ENCODE data around the gene ZFYVE16. TPM values are rescaled to one million over a fixed set of nuclear protein-coding genes. Genes with fewer than 3 reads are reported as not detected.

Gene ZFYVE16
- total and polyA plus RNA-seq, 2 of the 13 experiments (the other 11 are each of a cell fraction or from before 2014, with no cell fraction given): 9.3 to 33.3 TPM

DNA sequence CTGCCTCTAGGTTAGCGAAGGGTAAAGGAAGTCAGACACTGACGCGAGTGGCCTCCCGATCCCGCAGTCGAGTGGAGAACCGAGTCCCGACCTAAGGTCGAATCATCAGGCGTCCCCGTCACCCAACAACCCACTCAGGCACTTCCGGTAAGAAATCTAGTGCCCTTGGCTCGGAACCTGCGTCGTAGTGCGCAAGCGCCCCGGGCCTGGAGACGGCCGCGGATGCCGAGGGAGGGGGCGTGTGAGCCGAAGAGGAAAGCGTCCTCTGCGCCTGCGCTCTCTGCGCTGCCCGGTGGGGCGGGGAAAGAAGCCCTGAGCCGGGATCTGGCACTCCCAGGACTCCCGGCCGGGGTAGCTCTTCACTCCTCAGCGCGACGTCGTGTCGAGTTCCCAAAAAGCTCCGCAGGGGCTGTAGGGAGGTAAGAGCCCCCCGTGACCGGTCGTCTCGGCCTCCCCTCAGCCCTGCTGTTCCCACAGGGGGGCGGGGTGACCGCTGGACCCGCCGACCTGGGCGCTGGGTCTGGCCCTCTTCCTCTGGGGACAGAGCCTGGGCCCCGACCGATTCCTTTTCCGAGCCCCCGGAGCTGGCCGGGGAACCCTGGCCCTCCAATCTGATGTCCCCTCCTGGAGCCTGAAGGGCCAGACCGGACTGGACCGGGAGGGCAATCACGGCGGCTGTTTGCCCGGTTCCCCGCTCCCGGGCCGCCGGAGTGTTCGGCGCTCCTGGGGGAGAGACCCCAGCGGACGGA is at the start of gene ZFYVE16 (continued):
- TF ChIP-seq TFDP2 (CRISPR knock-in tag; IDR thresholded peaks at IDR 0.05) (0 out of 2 replicates have a peak, but pooled peaks have one; percentile 21), NCOA5 (CRISPR knock-in tag; IDR thresholded peaks at IDR 0.05) (no peak), ZNF724P (CRISPR knock-in tag; IDR thresholded peaks at IDR 0.05; ENCODE audit: borderline replicate concordance) (no peak), ZNF839 (CRISPR knock-in tag; IDR thresholded peaks at IDR 0.05; ENCODE audit: borderline replicate concordance) (no peak), AKAP8 (CRISPR knock-in tag; IDR thresholded peaks at IDR 0.05) (peak; percentile 77; the same call in 1 of the 2 replicates), MEF2D (CRISPR knock-in tag; IDR thresholded peaks at IDR 0.05) (0 out of 2 replicates have a peak, but pooled peaks have one; percentile 38), RFX3 (CRISPR knock-in tag; IDR thresholded peaks at IDR 0.05) (no peak), ZNF10 (CRISPR knock-in tag; IDR thresholded peaks at IDR 0.05; ENCODE audit: borderline replicate concordance, low read depth) (no peak), ZNF446 (CRISPR knock-in tag; IDR thresholded peaks at IDR 0.05) (0 out of 2 replicates have a peak, but pooled peaks have one; percentile 78), ZNF713 (CRISPR knock-in tag; IDR thresholded peaks at IDR 0.05) (no peak), NRL (CRISPR knock-in tag; IDR thresholded peaks at IDR 0.05; ENCODE audit: borderline replicate concordance) (peak; percentile 85; the same call in 1 of the 2 replicates), ZNF24 (IDR thresholded peaks at IDR 0.05) (no peak), ZBTB4 (CRISPR knock-in tag; IDR thresholded peaks at IDR 0.05; ENCODE audit: borderline replicate concordance) (no peak), KMT2B (CRISPR knock-in tag; IDR thresholded peaks at IDR 0.05) (0 out of 2 replicates have a peak, but pooled peaks have one; percentile 53), ZNF879 (CRISPR knock-in tag; IDR thresholded peaks at IDR 0.05) (no peak), ARID2 (CRISPR knock-in tag; IDR thresholded peaks at IDR 0.05; ENCODE audit: borderline replicate concordance) (no peak), NONO (IDR thresholded peaks at IDR 0.05) (no peak), NONO (CRISPR knock-in tag; conservative IDR thresholded peaks at IDR 0.05) (peak; percentile 48; the same call in 1 of the 2 replicates), ZNF207 (IDR thresholded peaks at IDR 0.05; ENCODE audit: borderline replicate concordance) (no peak), ZBTB8A (CRISPR knock-in tag; IDR thresholded peaks at IDR 0.05; ENCODE audit: borderline replicate concordance, low read depth) (no peak), ATF5 (CRISPR knock-in tag; IDR thresholded peaks at IDR 0.05; ENCODE audit: low read depth) (no peak)
- TF ChIP-seq, protein P1, sequence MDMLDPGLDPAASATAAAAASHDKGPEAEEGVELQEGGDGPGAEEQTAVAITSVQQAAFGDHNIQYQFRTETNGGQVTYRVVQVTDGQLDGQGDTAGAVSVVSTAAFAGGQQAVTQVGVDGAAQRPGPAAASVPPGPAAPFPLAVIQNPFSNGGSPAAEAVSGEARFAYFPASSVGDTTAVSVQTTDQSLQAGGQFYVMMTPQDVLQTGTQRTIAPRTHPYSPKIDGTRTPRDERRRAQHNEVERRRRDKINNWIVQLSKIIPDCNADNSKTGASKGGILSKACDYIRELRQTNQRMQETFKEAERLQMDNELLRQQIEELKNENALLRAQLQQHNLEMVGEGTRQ (IDR thresholded peaks at IDR 0.05; ENCODE audit: low read depth, low read length): no peak
- TF ChIP-seq, protein P1 (CRISPR knock-in tag; IDR thresholded peaks at IDR 0.05; ENCODE audit: borderline replicate concordance): peak; percentile 44; the same call in 1 of the 2 replicates
